GM18870 (cell line): ENCODE results near the gene ITPR3.

ENCODE experiments used
- ATAC-seq: cut with Tn5 transposase; IDR thresholded peaks from one replicate; pipeline ENCODE4 v1.9.1; 2021; ENCODE audit warnings: moderate library complexity; ENCODE audit not compliant: unreplicated experiment

The ITPR3 gene

GRCh38 chr6:33727932-33728331, 106.8 kb downstream of the ITPR3 start:
- no peak for ATAC-seq

GRCh38 chr6:33728438-33728837, 107.3 kb downstream of the ITPR3 start:
- ATAC-seq = no peak

GRCh38 chr6:33729059-33729458, 107.9 kb downstream of the ITPR3 start:
- ATAC-seq = no peak

- ATAC-seq = no peak
These were observed 109.5 kb downstream of the ITPR3 start for GRCh38 chr6:33730611-33731010.

- no peak for ATAC-seq
These were observed 109.9 kb downstream of the ITPR3 start for GRCh38 chr6:33731035-33731434.

GRCh38 chr6:33731751-33732282, 110.7 kb downstream of the ITPR3 start:
- ATAC-seq = no peak

- ATAC-seq = no peak
These were observed 111.3 kb downstream of the ITPR3 start for GRCh38 chr6:33732385-33732784.

- ATAC-seq = no peak
These were observed 111.9 kb downstream of the ITPR3 start for GRCh38 chr6:33732817-33733708.

GRCh38 chr6:33733709-33734007, 112.5 kb downstream of the ITPR3 start:
- no peak for ATAC-seq

GRCh38 chr6:33735216-33735615, 114.1 kb downstream of the ITPR3 start:
- no peak for ATAC-seq

GRCh38 chr6:33737267-33738026, 116.3 kb downstream of the ITPR3 start:
- ATAC-seq = no peak

- no peak for ATAC-seq
These were observed 117.0 kb downstream of the ITPR3 start for GRCh38 chr6:33738153-33738552.

- ATAC-seq = no peak
These were observed 117.8 kb downstream of the ITPR3 start for GRCh38 chr6:33738879-33739278.

GRCh38 chr6:33739571-33739970, 118.4 kb downstream of the ITPR3 start:
- ATAC-seq = no peak

GRCh38 chr6:33740204-33740608, 119.1 kb downstream of the ITPR3 start:
- ATAC-seq = no peak

- ATAC-seq = no peak
These were observed 119.7 kb downstream of the ITPR3 start for GRCh38 chr6:33740794-33741193.

- no peak for ATAC-seq
These were observed 121.0 kb downstream of the ITPR3 start for GRCh38 chr6:33742092-33742491.

GRCh38 chr6:33742837-33743236, 121.7 kb downstream of the ITPR3 start:
- no peak for ATAC-seq

GRCh38 chr6:33744001-33744848, 123.1 kb downstream of the ITPR3 start:
- no peak for ATAC-seq

- no peak for ATAC-seq
These were observed 123.9 kb downstream of the ITPR3 start for GRCh38 chr6:33744895-33745546.

GRCh38 chr6:33745548-33745947, 124.4 kb downstream of the ITPR3 start:
- no peak for ATAC-seq
